ENCODE data around the gene DHH.

DHH gene

GRCh38 chr12:49055978-49056754, 38.4 kb downstream of the DHH start:
- H3K4me3 ChIP-seq (ENCODE audit: low read depth, low read length), result peak overlapping the region; percentile 81
- DNase-seq (ENCODE audit: low read depth), result peak; percentile 98

GRCh38 chr12:49055092-49055491, 39.5 kb downstream of the DHH start:
- H3K4me3 ChIP-seq (ENCODE audit: low read depth, low read length), result peak overlapping the region; percentile 81
- TF ChIP-seq CTCF (IDR thresholded peaks at IDR 0.05; ENCODE audit: low read depth, low read length) (no peak), MYC (IDR thresholded peaks at IDR 0.05; ENCODE audit: low read depth, low read length) (no peak), POLR2A (IDR thresholded peaks at IDR 0.05; ENCODE audit: extremely low read depth, insufficient read length) (no peak), MAX (IDR thresholded peaks at IDR 0.05; ENCODE audit: low read depth, low read length) (no peak)
- no peak for DNase-seq (ENCODE audit: low read depth)

More at GRCh38 chr12:49055978-49056754, 38.4 kb downstream of the DHH start:
- peak; percentile 60 for TF ChIP-seq POLR2A (IDR thresholded peaks at IDR 0.05; ENCODE audit: extremely low read depth, insufficient read length)
- TF ChIP-seq MYC (IDR thresholded peaks at IDR 0.05; ENCODE audit: low read depth, low read length), result peak; percentile 83
- TF ChIP-seq CTCF (IDR thresholded peaks at IDR 0.05; ENCODE audit: low read depth, low read length), result no peak
- TF ChIP-seq MAX (IDR thresholded peaks at IDR 0.05; ENCODE audit: low read depth, low read length), result peak; percentile 65

- DNase-seq (ENCODE audit: low read depth), result no peak
- H3K4me3 ChIP-seq (ENCODE audit: low read depth, low read length), result peak overlapping the region; percentile 81
- no peak for TF ChIP-seq MAX (IDR thresholded peaks at IDR 0.05; ENCODE audit: low read depth, low read length)
- no peak for TF ChIP-seq CTCF (IDR thresholded peaks at IDR 0.05; ENCODE audit: low read depth, low read length)
Measured at GRCh38 chr12:49054524-49054923, 40.1 kb downstream of the DHH start.

- H3K4me3 ChIP-seq (ENCODE audit: low read depth, low read length), result no peak overlapping the region
- DNase-seq (ENCODE audit: low read depth), result no peak
- TF ChIP-seq MYC (IDR thresholded peaks at IDR 0.05; ENCODE audit: low read depth, low read length), result no peak
- no peak for TF ChIP-seq POLR2A (IDR thresholded peaks at IDR 0.05; ENCODE audit: extremely low read depth, insufficient read length)
- no peak for TF ChIP-seq MAX (IDR thresholded peaks at IDR 0.05; ENCODE audit: low read depth, low read length)
- no peak for TF ChIP-seq CTCF (IDR thresholded peaks at IDR 0.05; ENCODE audit: low read depth, low read length)
Measured at GRCh38 chr12:49054096-49054495, 40.5 kb downstream of the DHH start.

- no peak for TF ChIP-seq CTCF (IDR thresholded peaks at IDR 0.05; ENCODE audit: low read depth, low read length)
- TF ChIP-seq MAX (IDR thresholded peaks at IDR 0.05; ENCODE audit: low read depth, low read length), result no peak
- no peak for TF ChIP-seq MYC (IDR thresholded peaks at IDR 0.05; ENCODE audit: low read depth, low read length)
- no peak for TF ChIP-seq POLR2A (IDR thresholded peaks at IDR 0.05; ENCODE audit: extremely low read depth, insufficient read length)
Measured at GRCh38 chr12:49052451-49053208, 42.0 kb downstream of the DHH start.

More at GRCh38 chr12:49052451-49053208, 42.0 kb downstream of the DHH start:
- no peak overlapping the region for H3K4me3 ChIP-seq (ENCODE audit: low read depth, low read length)
- no peak for DNase-seq (ENCODE audit: low read depth)

Data from NB4 (cell line).